DMS114 treated with DMSO at 0.1 percent for 48 hours (cell line): ENCODE measurements around the gene ANKRD2.

Experiments
- DNase-seq: peaks from one replicate; lab custom pipeline; 2025; ENCODE audit not compliant: unreplicated experiment; lab: John Stamatoyannopoulos, UW

Gene ANKRD2

GRCh38 chr10:97632949-97633884 lies 60.6 kb downstream of the ANKRD2 start, which contains the start of gene MORN4:
Gene MORN4, minus strand, starts transcription at chr10:97633500. Its CDS starts 13,847 bp downstream, at chr10:97619653.
- DNase-seq: peak; percentile 95
